Sigmoid colon (tissue), 4 donors: ENCODE measurements around the gene ZNF189.

Experiments used
- CTCF ChIP-seq, 4 experiments: fragments of 450-650 bp in 3 of 4; fragments of 200-600 bp in 1 of 4; IDR thresholded peaks; one replicate each; pipeline ENCODE4 v1.5.1; 2016 to 2019; ENCODE audit warnings: antibody characterized with exemption in 4 of 4, mild to moderate bottlenecking in 3 of 4, moderate library complexity in 2 of 4
- POLR2A ChIP-seq, 2 donors: fragments of 450-650 bp; IDR thresholded peaks; one replicate each; pipeline ENCODE4 v1.6.1; 2016; ENCODE audit warnings: antibody characterized with exemption in 2 of 2, mild to moderate bottlenecking in 2 of 2, moderate library complexity in 2 of 2
- POLR2AphosphoS5 ChIP-seq, 4 donors: sonication (generic); formaldehyde crosslinking; IDR thresholded peaks; one replicate each; pipeline ENCODE4 v1.6.1; 2017; ENCODE audit warnings: antibody characterized with exemption in 4 of 4

DNA sequence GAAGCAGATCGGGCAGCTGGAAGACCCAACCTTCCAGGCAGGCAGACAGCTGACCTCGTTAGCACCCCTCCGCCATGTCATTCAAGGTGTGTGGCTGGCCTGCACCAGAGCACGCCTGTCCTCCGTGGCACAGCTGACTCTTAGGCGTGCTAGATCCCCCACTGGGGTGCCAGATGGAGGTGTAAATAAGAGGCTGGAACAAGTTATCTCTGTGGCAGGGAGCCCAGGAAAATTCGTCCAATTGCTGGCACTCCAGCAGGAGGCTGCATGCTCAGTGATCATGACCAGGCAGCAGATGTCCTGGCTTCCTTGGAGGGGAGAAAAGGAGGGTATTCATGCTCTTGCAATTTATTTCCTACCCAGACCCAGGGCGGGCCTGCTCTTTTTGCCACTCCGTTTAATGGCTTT, 44.7 kb downstream of the ZNF189 start:
- TF ChIP-seq CTCF (IDR thresholded peaks at IDR 0.05), result no peak
- TF ChIP-seq POLR2AphosphoS5 (IDR thresholded peaks at IDR 0.05), result peak in 1 of 4 donors; percentile 45
- TF ChIP-seq POLR2A (IDR thresholded peaks at IDR 0.05), result no peak
